ENCODE data around the gene INSIG1.

The INSIG1 gene

GRCh38 chr7:155254018-155254417 lies 43.7 kb upstream of the INSIG1 start (continued):
- TF ChIP-seq ZNF362 (tag by site-specific recombination; IDR thresholded peaks at IDR 0.05), result no peak
- no peak for TF ChIP-seq ZNF155 (tag by site-specific recombination; IDR thresholded peaks at IDR 0.05)

GRCh38 chr7:155255071-155255470 lies 42.6 kb upstream of the INSIG1 start:
- Histone ChIP-seq H3K27ac (ENCODE audit: extremely low read depth, low read depth, low read length) (no peak overlapping the region), H3K4me3 (ENCODE audit: low read depth, low read length) (no peak overlapping the region), H3K9me3 (ENCODE audit: control insufficient read depth, insufficient read depth, low read depth, low read length) (no peaks in the 10 kb centered on the region), H3K36me3 (ENCODE audit: control insufficient read depth in 2 of 2, insufficient read depth in 1 of 2, low read length in 2 of 2) (no peaks in the 10 kb centered on the region), H3K4me1 (ENCODE audit: control insufficient read depth, insufficient read depth, low read length) (no peaks in the 10 kb centered on the region)
- TF ChIP-seq ZNF791 (tag by site-specific recombination; IDR thresholded peaks at IDR 0.05) (no peak), ZNF112 (tag by site-specific recombination; IDR thresholded peaks at IDR 0.05) (no peak)
- ChIA-PET POLR2A (no interaction called here), CTCF (no interaction called here)

GRCh38 chr7:155255621-155256020 lies 42.1 kb upstream of the INSIG1 start:
- no peak for TF ChIP-seq ZNF155 (tag by site-specific recombination; IDR thresholded peaks at IDR 0.05)
- no peak for TF ChIP-seq ZNF354C (tag by site-specific recombination; IDR thresholded peaks at IDR 0.05; ENCODE audit: borderline replicate concordance, low read depth)
- no peak for TF ChIP-seq HIC1 (tag by site-specific recombination; IDR thresholded peaks at IDR 0.05)
- TF ChIP-seq ZNF433 (tag by site-specific recombination; IDR thresholded peaks at IDR 0.05; ENCODE audit: low read depth), result no peak
- TF ChIP-seq ZNF184 (tag by site-specific recombination; IDR thresholded peaks at IDR 0.05), result no peak
- no peak for TF ChIP-seq ZNF776 (tag by site-specific recombination; IDR thresholded peaks at IDR 0.05; ENCODE audit: borderline replicate concordance)
- peak; percentile 24; the same call in 1 of the 2 replicates for TF ChIP-seq ZNF513 (tag by site-specific recombination; IDR thresholded peaks at IDR 0.05)
- POLR2A ChIA-PET, result no interaction called here
- Histone ChIP-seq H3K36me3 (ENCODE audit: control insufficient read depth in 2 of 2, insufficient read depth in 1 of 2, low read length in 2 of 2) (no peaks in the 10 kb centered on the region), H3K4me1 (ENCODE audit: control insufficient read depth, insufficient read depth, low read length) (no peaks in the 10 kb centered on the region), H3K9me3 (ENCODE audit: control insufficient read depth, insufficient read depth, low read depth, low read length) (no peaks in the 10 kb centered on the region), H3K4me3 (ENCODE audit: low read depth, low read length) (no peak overlapping the region), H3K27ac (ENCODE audit: extremely low read depth, low read depth, low read length) (no peak overlapping the region)
- CTCF ChIA-PET, result interaction anchor here (0.7 kb wide), 2 partner anchors 18 to 101 kb away, joined by 3 read pairs; no protein-coding TSS in a partner anchor

GRCh38 chr7:155256081-155256760 lies 41.5 kb upstream of the INSIG1 start:
- ChIA-PET CTCF (interaction anchor here (0.7 kb wide), 2 partner anchors 19 to 101 kb away, joined by 3 read pairs; no protein-coding TSS in a partner anchor), POLR2A (no interaction called here)
- Histone ChIP-seq H3K9me3 (ENCODE audit: control insufficient read depth, insufficient read depth, low read depth, low read length) (no peaks in the 10 kb centered on the region), H3K36me3 (ENCODE audit: control insufficient read depth in 2 of 2, insufficient read depth in 1 of 2, low read length in 2 of 2) (no peaks in the 10 kb centered on the region), H3K27ac (ENCODE audit: extremely low read depth, low read depth, low read length) (no peak overlapping the region), H3K4me3 (ENCODE audit: low read depth, low read length) (no peak overlapping the region), H3K4me1 (ENCODE audit: control insufficient read depth, insufficient read depth, low read length) (no peaks in the 10 kb centered on the region)
- TF ChIP-seq ZNF112 (tag by site-specific recombination; IDR thresholded peaks at IDR 0.05) (no peak), IKZF3 (tag by site-specific recombination; IDR thresholded peaks at IDR 0.05) (no peak)
